GM19372 (cell line): ENCODE results near the gene PIK3R2.
"Not testable (repeated sequence)": the region's sequence is repeated elsewhere in the genome, so short reads cannot be mapped to it uniquely, and the experiment has no call there.

Experiments
- ATAC-seq: cut with Tn5 transposase; IDR thresholded peaks from one replicate; pipeline ENCODE4 v1.9.1; 2021; ENCODE audit warnings: mild to moderate bottlenecking, low read depth, moderate library complexity; ENCODE audit not compliant: unreplicated experiment

Gene PIK3R2

DNA sequence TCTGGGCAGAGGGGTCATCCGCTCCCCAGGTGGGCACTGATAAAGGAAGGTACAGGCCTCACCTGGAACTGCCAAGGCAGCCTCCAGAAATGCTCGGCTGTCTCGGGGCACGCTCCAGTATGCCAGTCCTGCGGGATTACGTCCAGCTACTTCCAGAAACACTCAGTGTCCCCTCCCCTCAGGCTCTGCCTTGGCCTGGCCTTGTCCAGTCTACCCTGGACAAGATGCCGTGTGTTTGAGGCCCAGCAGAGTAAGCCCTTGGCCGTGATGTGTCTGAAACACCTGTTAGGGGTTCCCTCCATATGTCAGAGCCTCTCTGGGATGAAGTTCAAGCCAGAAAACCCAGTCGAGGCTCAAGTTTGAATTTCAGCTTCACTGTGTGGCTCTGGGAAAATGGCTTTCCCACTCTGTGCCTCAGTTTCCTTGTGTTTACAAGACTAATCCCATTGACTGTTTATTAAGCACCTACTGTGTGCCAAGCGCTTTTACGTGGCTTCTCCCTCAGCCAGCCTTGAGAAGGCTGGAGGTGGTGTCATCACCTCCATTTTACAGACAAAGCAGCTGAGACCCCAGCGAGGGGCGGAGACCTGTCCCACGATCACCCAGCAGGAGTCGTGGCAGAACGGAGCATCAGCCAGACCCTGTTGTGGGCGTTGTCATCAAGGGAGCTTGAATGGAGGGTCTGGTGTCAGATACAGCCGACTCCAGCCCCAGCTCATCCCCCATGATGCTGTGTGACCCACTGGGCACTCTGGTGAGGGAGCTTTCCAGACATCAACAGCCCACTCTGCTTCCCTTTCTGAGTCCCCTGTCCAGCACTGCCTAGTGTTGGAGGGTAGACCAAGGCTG, 2.0 kb upstream of the PIK3R2 start:
- ATAC-seq: no peak

DNA sequence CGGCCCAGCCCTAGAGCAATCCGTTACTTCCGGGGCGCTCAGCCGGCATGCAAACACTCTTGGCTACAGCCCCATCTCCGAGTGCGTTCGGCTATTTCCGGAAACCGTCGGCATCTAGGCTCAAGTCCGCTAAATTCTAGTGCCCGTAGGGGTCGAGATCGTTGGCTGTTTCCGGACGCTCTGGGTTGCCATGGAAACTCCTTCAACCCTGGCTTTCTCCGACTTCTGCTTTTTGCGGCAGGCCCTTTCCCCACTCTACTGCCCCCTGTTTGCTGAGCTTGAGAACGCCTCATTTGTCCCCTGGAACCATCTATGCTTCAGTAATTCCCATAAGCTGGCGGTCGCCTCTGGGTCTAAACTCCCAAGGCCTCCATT, 534 bp upstream of the PIK3R2 start:
- peak; percentile 65 for ATAC-seq

DNA sequence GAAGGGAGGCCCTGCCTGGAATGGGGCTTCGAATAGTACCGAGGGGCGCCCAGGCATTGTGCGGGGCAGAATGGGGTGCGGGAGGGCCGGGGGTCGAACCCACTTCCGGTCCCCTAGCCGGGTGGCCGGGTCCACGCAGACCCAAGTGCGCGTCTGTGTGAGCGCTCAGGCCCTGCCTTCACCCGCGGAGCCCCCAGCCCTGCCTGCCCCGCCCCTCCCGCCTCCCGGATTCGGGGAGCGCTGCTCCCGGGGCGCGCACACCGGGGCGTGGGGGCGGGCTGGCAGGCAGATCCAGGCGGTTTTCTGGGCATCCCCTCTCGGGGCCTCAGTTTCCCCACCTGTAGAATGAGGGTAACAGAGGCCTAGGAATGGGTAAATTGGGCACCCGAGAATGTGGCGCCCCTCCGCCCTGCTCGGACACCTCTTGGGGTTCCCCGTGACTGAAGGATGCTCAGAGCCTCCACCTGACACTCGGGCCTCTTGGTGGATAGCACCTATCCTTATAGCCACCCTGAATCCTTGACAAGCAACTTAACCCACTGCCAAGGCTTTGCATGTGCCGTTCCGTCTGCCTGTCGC, 682 bp downstream of the PIK3R2 start:
- no peak for ATAC-seq

DNA sequence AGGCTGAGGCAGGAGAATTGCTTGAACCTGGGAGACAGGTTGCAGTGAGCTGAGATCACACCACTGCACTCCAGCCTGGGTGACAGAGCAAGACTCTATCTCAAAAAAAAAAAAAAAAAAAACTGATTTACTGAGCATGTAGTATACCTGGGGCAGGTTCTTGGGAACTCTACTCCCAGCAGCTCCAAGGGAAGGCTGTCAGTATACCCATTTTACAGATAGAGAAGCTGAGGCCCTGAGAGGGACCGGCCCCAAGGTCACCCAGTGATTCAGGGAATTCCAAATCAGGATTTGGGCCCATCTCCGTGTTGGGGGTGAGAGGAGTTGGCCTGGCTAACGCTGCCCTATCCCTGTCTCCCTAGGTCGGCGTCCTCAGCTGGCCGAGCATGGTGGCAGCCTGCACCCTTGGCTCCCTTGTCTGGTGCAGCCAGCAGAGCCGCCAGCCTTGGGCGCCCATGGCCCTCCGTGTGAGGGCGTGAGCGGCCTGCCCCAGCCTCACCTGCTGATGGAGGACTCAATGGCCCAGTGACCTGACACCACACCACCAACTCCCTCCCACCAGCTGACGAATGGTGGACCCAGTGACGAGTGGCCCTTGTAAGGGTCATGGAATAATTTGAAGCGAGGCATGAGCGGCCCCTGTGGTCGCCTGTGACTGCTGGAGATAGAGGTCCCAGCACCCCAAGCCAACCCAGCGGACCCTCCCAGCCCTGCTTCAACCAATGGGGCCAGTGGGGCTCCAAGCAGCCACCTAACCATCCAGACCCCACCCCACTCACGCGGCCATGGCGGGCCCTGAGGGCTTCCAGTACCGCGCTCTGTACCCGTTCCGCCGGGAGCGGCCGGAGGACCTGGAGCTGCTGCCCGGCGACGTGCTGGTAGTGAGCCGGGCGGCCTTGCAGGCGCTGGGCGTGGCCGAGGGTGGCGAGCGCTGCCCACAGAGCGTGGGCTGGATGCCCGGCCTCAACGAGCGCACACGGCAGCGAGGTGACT, 2.4 kb downstream of the PIK3R2 start:
- no peak for ATAC-seq

DNA sequence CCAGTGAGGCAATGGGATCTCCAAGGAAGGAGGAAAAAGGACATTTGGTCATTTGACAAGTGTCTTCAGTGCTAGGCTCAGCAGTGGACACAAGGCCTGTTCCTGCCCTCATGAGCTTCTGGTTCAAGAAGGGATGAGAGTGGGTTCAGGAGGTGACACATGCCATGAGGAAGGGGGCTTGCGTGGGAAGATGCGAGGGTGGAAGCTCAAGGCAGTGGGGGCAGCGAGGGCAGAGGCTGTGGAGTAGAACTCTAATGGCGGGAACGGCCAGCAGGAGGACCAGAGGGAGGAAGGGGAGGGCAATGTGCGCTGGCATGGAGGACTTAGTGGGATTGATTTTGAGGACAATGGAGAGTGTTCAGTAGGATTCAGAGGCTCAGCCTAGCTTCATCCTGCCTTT, 3.3 kb downstream of the PIK3R2 start:
- no peak for ATAC-seq

GRCh38 chr19:18156841-18157464, 4.0 kb downstream of the PIK3R2 start:
- no peak for ATAC-seq

DNA sequence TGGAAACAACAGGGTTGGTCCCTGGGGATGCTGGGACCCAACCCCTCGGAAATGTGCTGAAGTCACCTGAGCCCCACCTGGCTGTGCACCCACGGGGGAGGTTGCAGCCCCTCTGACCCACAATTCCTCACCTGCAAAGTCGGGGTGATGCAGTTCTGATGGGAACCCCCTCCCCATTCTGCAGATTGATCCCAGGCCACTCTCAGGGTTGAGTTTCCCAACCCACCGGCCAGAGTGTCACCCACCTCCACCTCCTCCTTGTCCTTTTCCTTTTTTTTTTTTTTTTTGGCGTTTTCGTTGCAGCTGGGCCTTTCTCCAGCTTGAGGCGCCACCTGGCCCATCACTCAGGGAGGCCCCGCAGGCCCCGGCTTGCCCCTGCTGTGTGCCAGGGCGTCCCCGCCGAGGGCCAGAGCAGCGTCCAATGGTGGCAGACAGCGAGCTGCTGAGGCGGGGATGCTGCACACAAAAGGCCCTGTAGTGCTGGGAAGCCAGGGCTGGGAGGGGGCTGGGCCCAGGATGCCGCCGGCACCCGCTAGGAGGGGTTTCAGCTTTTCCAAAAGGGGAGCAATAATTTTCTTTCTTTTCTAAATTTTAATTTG, 4.6 kb downstream of the PIK3R2 start:
- no peak for ATAC-seq

GRCh38 chr19:18158467-18158866, 5.5 kb downstream of the PIK3R2 start:
- no peak for ATAC-seq

DNA sequence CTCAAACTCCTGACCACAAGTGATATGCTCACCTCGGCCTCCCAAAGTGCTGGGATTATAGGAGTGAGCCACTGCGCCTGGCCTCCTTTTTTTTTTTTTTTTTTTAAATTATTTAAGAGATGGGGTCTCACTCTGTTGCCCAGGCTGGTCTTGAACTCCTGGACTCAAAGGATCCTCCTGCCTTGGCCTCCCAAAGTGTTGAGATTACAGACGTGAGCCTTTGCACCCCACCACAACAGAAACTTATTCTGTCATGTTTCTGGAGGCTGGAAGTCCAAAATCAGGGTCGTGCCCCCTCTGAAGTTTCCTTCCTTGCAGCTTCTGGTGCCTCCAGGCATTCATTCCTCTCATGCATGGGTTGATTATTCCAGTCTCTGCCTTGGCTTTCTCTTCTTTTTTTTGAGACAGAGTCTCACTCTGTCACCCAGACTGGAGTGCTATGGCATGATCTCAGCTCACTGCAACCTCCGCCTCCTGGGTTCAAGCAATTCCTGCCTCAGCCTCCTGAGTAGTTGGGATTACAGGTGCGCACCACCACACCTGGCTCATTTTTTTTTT, 6.2 kb downstream of the PIK3R2 start:
- not testable (repeated sequence) for ATAC-seq

- no peak for ATAC-seq
Observed at GRCh38 chr19:18159810-18160209, 6.8 kb downstream of the PIK3R2 start.

- no peak for ATAC-seq
Observed at GRCh38 chr19:18160493-18160970, 7.6 kb downstream of the PIK3R2 start.

DNA sequence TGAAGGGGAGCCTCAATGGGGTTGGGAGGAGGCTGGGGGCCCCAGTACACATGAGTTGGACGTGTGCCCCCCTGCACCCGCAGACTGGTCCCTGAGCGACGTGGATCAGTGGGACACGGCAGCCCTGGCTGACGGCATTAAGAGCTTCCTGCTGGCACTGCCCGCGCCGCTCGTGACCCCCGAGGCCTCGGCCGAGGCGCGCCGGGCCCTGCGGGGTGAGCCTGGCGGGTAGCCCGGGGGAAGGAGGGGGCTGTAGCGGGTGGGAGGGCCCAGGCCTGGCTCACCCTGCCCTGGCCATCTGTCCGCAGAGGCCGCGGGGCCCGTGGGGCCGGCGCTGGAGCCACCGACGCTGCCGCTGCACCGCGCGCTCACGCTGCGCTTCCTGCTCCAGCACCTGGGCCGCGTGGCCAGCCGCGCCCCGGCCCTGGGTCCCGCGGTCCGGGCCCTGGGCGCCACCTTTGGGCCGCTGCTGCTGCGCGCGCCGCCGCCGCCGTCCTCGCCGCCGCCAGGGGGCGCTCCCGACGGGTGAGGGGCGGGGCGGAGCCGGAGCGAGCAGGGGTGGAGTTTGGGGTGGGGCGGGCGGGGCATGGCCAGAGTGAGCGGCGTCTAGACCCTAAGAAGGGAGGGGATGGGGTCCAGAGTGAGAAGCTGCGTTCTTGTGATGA, 8.1 kb downstream of the PIK3R2 start:
- no peak for ATAC-seq

GRCh38 chr19:18161636-18162002, 8.7 kb downstream of the PIK3R2 start:
- no peak for ATAC-seq

DNA sequence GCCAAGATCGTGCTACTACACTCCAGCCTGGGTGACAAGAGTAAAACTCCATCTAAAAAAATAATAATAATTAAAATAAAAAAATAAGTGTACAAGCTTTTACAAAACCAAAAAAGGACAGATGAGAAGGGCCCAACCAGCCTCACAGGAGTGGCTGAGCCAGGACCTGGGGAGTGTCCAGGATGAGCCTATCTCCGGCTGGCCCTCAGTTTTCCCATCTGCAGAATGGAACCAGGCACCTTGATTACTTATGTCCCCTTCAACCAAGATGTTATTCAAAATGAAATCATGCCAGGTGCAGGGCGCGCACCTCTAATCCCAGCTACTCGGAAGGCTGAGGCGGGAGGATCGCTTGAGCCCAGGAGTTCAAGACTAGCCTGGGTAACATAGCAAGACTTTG, 11.1 kb downstream of the PIK3R2 start:
- ATAC-seq: no peak

GRCh38 chr19:18165794-18166544, 13.0 kb downstream of the PIK3R2 start:
- no peak for ATAC-seq

DNA sequence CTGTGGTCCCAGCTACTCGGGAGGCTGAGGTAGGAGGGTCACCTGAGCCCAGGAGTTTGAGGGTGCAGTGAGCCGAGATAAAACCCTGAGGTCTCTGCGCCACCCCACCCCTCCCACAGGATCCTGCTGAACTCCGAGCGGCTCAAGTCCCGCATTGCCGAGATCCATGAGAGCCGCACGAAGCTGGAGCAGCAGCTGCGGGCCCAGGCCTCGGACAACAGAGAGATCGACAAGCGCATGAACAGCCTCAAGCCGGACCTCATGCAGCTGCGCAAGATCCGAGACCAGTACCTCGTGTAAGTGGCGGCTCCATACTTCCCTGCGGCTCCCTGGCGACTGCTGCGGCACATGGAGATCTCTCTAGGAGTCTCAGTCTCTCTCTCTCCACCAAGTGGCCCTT, 14.0 kb downstream of the PIK3R2 start:
- no peak for ATAC-seq

- ATAC-seq: no peak
Observed at GRCh38 chr19:18167975-18168645, 15.1 kb downstream of the PIK3R2 start.
